GM12891 (cell line): ENCODE measurements around the gene NANOS2.

ENCODE experiments used
- POLR2A ChIP-seq: IDR thresholded peaks from 2 replicates; pipeline ENCODE4 v1.6.1; 2011; ENCODE audit warnings: low read depth, low read length, control low read depth
- POLR2AphosphoS5 ChIP-seq: IDR thresholded peaks from 2 replicates; pipeline ENCODE4 v1.6.1; 2011; ENCODE audit warnings: low read depth, low read length, control low read depth
- POU2F2 ChIP-seq: IDR thresholded peaks from 2 replicates; pipeline ENCODE4 v1.6.1; 2011; ENCODE audit warnings: low read depth, mild to moderate bottlenecking, control low read depth, low read length, moderate library complexity
- TAF1 ChIP-seq: IDR thresholded peaks from 2 replicates; pipeline ENCODE4 v1.6.1; 2011; ENCODE audit warnings: low read depth, low read length, control low read depth

DNA sequence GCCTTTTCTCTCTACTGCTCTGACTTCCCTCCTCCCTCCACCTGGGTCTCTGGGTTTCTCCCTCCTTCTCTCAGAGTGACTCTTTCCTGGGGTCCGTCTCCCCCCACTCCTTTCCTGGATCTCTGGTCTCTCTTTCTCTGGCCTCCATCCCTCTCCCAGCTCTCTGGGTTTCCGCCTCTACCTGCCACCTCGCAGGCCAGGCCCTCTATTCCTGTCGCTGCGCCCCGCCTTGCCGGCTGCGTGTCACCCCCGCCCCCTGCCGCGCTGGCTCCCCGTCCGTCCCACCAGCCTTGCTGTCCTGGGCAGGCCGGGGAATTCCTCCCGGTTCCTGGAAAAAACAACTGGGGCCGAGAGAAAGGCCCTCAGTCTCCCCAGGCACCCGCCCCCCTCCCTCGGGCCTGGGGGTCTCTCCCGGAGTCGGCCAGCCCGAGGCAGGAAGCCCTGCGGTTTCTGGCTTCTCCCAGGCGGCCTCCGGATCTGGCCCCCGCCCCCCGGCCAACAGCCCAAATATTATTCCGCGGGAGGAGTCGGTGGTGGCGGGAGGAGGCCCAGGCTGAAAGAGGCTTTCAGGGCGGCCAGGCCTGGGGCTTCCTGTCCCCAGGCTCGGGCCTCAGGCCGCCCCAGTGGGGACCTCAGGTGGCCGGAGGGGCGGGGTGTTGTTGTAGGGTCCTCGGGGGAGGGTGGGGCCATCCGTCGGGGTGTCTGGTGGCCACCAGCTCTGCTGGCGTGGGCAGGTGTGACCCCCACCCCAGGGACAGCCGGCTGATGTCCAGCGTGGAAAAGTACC is 38.0 kb downstream of the NANOS2 start:
- TF ChIP-seq POLR2A = no peak
- no peak for TF ChIP-seq POLR2AphosphoS5
- no peak for TF ChIP-seq TAF1
- no peak for TF ChIP-seq POU2F2
